Stimulated activated CD8-positive, alpha-beta memory T cell treated with anti-CD3 and anti-CD28 coated beads, Interleukin-15, amount 100 ng/mL, for 24 hours (primary cell): ENCODE data around the gene BAIAP2.

Experiments used
- DNase-seq: peaks from one replicate; pipeline ENCODE4 v3.0.0-alpha.2; 2020; ENCODE audit warnings: low read depth

Gene BAIAP2

DNA sequence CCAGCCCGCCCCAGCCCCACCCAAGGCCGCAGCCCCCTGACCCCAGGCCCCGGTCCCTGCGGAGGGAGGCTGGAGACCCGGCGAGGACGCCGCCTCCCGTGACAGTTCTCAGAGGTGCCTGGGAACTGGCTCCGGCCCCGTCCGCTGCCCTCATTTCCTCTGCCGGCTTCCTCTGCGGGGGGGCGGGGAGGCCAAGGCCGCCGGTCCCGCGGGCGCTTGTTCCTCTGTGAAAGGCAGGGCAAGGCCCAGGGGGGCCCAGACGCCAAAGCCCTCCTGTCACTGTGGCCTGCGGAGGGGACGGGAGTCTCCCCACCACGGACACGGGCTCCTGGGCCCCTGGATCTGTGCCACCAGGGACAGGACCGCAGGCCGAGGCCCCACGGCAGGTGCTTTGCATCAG, 125.4 kb downstream of the BAIAP2 start:
- DNase-seq, result no peak

DNA sequence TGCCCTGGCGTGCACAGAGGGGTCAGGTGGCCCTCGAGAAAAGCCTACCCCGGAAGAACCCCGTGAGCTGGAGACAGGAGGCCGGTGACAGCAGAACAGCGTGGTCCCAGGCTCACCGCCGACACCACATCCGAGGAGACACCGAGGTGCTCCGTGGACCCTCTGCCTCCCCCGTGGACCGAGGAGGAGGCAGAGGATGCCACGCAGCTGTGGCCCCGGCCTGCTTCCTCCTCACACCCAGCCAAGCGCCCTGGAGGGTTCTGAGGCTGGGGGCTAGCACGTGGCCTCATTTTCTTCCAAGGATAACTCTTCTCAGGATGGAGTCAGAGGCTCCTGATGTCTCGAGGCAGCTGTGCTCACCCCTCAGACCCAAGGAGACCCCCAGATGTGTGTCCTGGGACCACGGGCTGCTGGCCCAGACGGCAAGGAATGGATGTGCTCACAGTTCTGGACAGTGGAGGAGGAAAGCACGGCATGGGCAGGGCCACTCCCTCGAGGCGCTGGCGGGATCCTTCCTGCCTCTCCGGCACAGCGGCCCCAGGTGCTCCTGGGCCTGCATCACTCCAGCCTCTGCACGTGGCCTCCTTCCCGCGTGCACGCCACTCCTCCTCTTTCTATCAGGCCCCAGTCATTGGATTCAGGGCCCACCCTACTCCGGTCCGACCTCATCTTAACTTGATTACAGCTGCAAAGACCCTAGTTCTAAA, 125.9 kb downstream of the BAIAP2 start:
- no peak for DNase-seq

DNA sequence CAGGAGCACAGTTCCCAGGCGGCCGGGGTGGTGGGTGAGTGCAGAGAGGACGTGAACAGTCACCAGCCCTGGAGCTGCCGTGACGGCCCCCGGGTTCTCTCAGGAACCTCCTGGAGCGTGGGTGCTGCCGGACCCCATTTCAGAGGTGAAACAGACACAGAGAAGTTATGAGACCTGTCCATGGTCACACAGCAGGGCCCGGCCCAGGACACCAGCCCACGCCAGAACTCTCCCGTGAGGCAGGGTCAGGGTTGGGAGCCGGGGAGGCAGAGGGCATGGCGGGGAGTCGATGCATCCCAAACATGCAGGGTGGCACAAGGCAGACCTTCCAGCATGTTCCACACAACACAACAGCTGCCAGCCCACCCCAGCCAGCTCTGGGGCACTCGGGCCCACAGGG, 126.6 kb downstream of the BAIAP2 start:
- DNase-seq, result no peak

DNA sequence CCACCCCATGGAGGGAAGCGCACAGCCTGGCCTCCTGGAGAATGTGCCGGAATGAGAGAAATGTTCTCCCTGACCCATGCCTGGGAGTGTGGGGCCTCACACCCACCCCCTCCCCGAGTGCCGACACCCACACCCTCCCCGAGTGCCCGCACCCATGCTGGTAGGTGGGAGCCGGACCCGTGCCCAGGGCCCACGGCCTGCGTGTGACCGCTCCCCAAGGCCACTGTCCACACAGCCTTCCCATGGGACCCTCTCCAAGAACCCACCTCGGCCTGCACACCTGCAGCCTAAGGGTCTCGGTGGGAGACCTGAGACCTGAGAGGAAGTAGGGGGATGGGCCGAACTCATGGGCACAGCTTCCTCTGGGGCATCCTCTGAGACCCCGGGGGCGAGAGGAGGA, 127.0 kb downstream of the BAIAP2 start:
- DNase-seq, result no peak

DNA sequence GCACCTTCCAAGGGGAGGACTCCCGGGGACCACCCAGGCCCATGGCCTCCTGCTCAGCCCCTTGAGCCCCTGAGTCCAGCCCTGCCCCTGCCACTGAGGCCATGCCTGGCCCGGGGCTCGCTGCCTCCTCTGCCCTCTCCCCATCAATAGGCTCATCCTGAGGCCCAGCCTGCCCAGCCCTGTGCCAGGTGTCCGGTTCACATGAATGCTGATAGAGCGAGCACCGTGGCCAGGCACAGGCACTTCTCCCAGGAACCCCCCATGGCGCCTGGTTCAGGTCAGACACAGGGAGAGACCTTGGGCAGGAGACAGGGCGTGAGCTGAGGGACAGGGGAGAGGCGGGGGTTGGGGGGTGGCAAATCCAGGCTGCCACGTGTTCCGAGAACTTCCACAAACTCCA, 127.5 kb downstream of the BAIAP2 start:
- no peak for DNase-seq

DNA sequence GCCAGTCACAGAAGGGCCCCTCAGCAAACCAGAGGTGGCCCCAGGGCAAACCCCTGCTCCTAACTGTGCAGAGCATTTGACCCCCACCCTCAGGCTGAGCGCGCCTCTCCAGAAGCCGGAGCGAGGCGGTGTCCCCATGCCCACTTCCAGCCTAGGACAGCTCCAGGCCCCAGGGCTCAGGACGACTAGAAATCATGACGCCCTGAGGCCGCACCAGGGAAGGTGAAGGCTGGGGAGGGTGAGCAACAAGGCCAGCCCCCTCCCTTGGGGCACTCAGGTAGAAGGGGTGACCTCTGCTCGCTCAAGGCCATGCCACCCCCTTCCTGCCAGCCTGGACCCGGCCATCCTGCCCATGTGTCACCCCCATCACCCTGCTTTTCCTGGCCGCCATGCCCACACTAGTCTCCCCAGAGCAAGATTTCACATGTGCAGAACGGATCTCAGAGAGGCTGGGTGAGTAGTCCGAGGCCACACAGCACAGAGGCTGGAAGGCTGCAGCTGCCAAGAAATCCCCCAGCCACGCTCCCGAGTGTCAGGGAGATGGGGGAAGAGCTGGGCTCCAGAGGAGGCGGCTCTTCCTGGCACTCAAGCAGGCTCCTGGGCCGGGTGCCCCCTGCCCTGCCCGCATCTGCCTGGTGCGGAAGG, 128.2 kb downstream of the BAIAP2 start:
- DNase-seq, result no peak

DNA sequence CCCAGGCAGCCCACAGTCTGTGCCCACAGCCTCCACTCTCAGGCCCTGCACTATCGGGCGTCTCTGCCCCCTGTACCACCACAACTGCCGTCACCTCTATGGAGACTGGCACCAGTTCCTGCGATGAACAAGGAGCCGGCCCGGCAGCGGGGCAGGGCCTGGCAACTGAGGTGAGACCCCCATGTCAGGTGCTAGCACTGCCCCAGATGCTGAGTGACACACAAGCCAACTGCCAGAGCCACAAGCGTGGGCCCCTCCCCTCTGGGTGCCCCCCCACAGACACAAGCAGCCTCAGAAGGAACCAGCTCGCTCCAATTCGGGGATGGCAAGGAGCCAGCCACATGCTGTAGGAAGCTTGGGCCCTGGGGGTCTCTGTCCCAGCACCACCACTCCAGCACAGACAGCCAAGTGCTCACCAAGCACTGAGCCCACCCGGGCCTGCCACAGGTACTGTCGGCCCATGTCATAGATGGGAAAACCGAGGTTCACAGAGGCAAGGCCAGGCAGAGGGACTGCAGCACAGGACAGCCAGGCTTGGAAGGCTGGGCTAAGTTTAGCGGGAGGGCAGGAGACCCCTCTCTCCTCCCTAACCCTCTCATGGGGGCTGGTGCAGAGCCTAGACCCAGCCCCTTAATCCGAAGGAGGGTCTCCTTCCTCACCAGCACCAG, 128.9 kb downstream of the BAIAP2 start:
- no peak for DNase-seq

DNA sequence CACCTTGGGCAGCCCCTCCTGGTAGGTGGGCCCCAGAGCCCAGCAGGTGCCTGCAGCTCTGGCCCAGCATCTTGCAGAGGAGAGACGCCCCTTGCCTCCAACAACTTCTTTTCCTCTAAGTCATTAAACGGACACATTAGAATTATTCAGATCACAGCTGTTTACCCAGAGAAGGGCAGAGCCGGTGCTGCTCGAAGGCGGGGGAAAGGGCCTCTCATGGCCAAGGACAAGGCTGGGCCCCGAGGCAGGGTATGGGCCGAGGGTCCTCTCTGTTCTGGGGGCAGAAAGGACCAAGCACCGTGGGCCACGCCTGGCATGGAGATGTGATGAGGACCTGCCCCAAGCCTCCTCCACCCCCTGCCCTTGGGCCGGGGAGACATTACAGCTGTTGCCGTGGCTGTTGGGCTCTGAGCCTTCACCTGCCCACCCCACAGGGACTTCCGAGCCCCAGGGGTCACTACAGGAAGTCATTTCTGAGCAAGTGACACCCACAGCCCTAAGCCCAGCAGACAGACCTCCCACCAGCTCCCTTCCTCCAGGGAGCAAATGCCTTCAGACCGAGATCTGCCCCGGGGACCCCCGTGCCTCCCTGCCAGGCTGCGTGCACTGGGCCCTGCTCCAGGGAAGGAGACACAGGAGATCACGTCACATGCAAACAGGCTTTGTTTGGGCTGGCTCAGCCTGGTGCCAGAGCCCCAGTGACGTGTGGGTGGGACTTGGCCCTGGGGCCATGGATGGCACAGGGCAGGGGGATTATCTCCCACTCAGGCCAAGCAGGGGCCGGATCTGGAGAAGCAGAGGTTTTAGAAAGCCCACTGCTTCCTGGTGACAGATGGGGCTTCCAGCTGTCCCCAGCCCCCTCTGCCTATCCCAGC, 129.7 kb downstream of the BAIAP2 start:
- no peak for DNase-seq

DNA sequence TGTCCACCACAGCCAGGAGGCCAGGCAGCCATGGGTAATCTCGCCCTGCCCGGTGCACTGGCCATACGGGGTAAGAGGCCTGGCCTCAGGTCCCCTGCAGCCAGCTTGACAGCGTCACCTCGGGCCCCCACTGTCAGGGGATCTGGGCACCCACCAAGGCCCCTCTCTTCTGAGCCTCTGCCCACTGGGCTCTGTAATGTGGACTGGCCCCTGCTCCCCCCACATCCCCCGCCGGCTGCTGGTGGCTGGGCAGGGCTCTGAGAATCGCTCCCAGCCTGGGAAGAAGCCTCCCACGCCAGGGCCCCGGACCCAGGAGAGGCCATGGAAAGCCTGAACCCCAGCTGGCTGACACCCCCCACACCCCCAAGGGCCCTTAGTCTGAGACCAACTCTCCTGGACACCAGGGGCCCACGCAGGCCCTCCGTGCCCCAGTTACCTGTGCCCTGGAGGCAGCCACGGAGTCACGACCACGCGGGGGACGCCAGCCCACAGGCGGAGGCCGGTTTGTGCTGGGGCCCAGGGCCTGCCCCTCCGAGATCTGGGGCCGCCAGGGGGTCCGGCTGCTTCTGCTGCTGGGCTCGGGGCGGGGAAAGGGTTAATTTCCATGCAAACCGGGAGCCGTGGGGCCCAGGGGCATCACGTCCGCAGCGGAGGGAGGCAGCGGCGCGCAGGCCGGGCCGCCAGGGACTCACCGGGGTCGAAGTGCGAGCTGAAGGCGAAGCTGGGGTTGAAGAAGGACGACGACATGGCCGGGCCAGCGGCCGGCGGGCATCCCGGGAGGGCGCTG, 130.5 kb downstream of the BAIAP2 start, which contains the start of gene PVALEF:
Gene PVALEF (plus strand): TSS at position 262 of the 787 bp plus-strand sequence. CDS start 15,720 bp downstream, outside the sequence.
- no peak for DNase-seq

DNA sequence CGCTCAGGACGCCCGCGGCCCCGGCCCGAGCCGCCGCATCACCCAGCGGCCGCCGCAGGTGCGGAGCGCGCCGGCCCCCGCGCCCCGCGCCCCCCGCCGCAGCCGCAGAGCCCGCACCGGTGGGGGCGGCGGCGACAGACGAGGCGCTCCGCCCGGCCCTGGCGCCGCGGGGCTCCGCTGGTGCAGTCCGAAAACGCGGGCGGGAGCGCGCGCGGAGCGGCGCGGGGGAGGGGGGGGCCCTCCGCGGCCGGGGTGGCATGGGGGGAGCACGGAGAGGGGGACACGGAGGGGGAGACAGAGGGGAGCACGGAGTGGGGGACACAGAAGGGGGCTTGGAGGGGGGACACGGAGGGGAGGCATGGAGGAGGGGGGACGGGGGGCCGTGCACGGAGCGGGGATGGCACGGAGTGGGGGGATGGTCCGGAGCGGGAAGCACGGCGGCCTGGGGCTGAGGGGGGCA, 131.1 kb downstream of the BAIAP2 start, which contains the start of gene AATK:
Gene AATK (minus strand): TSS at position 189 of the 460 bp plus-strand sequence. CDS start 229 bp downstream, outside the sequence.
- DNase-seq, result no peak
